PC-9 (cell line): ENCODE measurements around the gene LRP1B.

Source experiments
- EZH2 ChIP-seq: fragments of 200-600 bp; sonication (generic); IDR thresholded peaks from 2 replicates; pipeline ENCODE4 v1.8.0; 2017; ENCODE audit warnings: antibody characterized with exemption, low read depth
- TF ChIP-seq, protein P1 (sequence below): fragments of 200-600 bp; sonication (generic); conservative IDR thresholded peaks from 2 replicates; pipeline ENCODE4 v1.6.1; 2017; ENCODE audit warnings: mixed run types, antibody characterized with exemption, mild to moderate bottlenecking, moderate library complexity

DNA sequence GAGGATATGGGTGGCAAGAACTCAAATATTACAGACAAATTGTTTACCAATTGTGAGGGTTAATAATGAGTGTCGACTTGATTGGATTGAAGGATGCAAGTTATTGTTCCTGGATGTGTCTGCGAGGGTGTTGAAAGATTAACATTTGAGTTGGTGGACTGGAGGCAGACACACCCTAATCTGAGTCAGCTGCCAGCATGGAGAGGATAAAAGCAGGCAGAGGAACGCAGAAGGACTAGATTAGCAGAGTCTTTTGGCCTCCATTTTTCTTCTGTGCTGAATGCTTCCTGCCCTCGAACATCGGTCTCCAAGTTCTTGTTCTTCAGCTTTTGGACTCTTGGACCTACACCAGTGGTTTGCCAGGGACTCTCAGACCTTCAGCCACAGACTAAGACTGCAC is 1503.7 kb downstream of the LRP1B start:
- TF ChIP-seq, protein P1, sequence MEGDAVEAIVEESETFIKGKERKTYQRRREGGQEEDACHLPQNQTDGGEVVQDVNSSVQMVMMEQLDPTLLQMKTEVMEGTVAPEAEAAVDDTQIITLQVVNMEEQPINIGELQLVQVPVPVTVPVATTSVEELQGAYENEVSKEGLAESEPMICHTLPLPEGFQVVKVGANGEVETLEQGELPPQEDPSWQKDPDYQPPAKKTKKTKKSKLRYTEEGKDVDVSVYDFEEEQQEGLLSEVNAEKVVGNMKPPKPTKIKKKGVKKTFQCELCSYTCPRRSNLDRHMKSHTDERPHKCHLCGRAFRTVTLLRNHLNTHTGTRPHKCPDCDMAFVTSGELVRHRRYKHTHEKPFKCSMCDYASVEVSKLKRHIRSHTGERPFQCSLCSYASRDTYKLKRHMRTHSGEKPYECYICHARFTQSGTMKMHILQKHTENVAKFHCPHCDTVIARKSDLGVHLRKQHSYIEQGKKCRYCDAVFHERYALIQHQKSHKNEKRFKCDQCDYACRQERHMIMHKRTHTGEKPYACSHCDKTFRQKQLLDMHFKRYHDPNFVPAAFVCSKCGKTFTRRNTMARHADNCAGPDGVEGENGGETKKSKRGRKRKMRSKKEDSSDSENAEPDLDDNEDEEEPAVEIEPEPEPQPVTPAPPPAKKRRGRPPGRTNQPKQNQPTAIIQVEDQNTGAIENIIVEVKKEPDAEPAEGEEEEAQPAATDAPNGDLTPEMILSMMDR, result no peak
- TF ChIP-seq EZH2, result no peak
